Panc1 (cell line): Measurements from ENCODE around the gene LRMDA.

ENCODE experiments used
- POLR2AphosphoS5 ChIP-seq: IDR thresholded peaks from 2 replicates; pipeline ENCODE4 v1.6.1; 2012; ENCODE audit warnings: mild to moderate bottlenecking, low read depth, low read length, moderate library complexity
- SIN3A ChIP-seq: IDR thresholded peaks from 2 replicates; pipeline ENCODE4 v1.6.1; 2012; ENCODE audit warnings: low read depth, mild to moderate bottlenecking, low read length, moderate library complexity, borderline replicate concordance; ENCODE audit not compliant: insufficient read depth
- TCF7L2 ChIP-seq: IDR thresholded peaks from 2 replicates; pipeline ENCODE4 v1.6.1; 2011; ENCODE audit warnings: mild to moderate bottlenecking, low read depth, low read length, inconsistent platforms
- TF ChIP-seq, protein P1 (sequence below): fragments of 450-650 bp; IDR thresholded peaks from 2 replicates; pipeline ENCODE4 v1.5.1; 2017; ENCODE audit warnings: mild to moderate bottlenecking
- TF ChIP-seq, protein P2 (sequence below), 2 experiments: IDR thresholded peaks; 2 replicates each; pipeline ENCODE4 v1.6.1; 2011 to 2012; ENCODE audit warnings: low read depth in 2 of 2, control low read depth in 1 of 2, low read length in 1 of 2, mild to moderate bottlenecking in 1 of 2, moderate library complexity in 1 of 2; ENCODE audit not compliant: insufficient read depth in 1 of 2

DNA sequence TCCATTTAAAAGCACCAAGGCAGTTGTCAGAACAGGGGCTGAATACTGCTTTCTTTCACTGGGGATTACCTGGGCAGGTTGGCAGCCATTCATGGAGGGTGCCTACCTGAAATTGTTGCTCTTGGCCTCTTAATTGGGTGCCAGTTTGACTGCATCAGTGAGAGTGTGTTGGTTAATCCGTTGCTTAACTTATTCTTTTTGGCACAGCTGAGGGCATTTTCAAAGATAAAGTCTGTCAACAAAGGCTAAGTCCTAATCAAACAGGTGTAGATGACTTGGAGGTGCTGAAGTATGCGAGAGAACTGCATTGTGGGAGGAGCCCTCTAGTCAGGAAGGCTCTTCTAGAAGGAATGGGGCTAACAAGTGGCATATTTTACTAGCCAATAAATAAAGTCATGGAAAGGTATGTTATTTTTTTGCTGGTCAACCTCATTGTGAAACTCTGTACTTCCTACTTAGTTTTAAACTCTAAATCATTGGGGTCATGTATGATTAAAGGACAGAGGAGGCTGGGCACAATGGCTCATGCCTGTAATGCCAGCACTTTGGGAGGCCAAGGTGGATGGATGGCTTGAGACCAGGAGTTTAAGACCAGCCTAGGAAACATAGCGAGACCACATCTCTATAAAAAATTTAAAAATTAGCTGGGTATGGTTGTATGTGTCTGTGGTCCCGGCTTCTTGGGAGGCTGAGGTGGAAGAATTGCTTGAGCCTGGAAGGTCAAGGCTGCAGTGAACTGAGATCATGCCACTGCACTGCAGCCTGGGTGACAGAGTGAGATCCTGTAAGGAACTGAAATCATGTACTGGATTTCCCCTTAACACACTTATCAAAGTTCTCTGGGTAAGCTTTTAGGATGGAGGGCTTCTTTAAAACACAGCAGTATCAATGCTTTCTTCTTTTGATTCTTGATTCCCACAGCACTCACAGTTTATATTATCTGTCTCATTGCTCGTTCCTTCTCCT, 134.1 kb downstream of the LRMDA start:
- TF ChIP-seq, protein P1, sequence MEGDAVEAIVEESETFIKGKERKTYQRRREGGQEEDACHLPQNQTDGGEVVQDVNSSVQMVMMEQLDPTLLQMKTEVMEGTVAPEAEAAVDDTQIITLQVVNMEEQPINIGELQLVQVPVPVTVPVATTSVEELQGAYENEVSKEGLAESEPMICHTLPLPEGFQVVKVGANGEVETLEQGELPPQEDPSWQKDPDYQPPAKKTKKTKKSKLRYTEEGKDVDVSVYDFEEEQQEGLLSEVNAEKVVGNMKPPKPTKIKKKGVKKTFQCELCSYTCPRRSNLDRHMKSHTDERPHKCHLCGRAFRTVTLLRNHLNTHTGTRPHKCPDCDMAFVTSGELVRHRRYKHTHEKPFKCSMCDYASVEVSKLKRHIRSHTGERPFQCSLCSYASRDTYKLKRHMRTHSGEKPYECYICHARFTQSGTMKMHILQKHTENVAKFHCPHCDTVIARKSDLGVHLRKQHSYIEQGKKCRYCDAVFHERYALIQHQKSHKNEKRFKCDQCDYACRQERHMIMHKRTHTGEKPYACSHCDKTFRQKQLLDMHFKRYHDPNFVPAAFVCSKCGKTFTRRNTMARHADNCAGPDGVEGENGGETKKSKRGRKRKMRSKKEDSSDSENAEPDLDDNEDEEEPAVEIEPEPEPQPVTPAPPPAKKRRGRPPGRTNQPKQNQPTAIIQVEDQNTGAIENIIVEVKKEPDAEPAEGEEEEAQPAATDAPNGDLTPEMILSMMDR = no peak
- TF ChIP-seq POLR2AphosphoS5 (no peak), TCF7L2 (no peak), SIN3A (no peak)
- TF ChIP-seq, protein P2, sequence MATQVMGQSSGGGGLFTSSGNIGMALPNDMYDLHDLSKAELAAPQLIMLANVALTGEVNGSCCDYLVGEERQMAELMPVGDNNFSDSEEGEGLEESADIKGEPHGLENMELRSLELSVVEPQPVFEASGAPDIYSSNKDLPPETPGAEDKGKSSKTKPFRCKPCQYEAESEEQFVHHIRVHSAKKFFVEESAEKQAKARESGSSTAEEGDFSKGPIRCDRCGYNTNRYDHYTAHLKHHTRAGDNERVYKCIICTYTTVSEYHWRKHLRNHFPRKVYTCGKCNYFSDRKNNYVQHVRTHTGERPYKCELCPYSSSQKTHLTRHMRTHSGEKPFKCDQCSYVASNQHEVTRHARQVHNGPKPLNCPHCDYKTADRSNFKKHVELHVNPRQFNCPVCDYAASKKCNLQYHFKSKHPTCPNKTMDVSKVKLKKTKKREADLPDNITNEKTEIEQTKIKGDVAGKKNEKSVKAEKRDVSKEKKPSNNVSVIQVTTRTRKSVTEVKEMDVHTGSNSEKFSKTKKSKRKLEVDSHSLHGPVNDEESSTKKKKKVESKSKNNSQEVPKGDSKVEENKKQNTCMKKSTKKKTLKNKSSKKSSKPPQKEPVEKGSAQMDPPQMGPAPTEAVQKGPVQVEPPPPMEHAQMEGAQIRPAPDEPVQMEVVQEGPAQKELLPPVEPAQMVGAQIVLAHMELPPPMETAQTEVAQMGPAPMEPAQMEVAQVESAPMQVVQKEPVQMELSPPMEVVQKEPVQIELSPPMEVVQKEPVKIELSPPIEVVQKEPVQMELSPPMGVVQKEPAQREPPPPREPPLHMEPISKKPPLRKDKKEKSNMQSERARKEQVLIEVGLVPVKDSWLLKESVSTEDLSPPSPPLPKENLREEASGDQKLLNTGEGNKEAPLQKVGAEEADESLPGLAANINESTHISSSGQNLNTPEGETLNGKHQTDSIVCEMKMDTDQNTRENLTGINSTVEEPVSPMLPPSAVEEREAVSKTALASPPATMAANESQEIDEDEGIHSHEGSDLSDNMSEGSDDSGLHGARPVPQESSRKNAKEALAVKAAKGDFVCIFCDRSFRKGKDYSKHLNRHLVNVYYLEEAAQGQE (IDR thresholded peaks at IDR 0.05; ENCODE audit: insufficient read depth in 1 of 2, low read depth in 2 of 2, low read length in 1 of 2) = no peak
